Measurements from ENCODE around the gene PTPN14.

DNA sequence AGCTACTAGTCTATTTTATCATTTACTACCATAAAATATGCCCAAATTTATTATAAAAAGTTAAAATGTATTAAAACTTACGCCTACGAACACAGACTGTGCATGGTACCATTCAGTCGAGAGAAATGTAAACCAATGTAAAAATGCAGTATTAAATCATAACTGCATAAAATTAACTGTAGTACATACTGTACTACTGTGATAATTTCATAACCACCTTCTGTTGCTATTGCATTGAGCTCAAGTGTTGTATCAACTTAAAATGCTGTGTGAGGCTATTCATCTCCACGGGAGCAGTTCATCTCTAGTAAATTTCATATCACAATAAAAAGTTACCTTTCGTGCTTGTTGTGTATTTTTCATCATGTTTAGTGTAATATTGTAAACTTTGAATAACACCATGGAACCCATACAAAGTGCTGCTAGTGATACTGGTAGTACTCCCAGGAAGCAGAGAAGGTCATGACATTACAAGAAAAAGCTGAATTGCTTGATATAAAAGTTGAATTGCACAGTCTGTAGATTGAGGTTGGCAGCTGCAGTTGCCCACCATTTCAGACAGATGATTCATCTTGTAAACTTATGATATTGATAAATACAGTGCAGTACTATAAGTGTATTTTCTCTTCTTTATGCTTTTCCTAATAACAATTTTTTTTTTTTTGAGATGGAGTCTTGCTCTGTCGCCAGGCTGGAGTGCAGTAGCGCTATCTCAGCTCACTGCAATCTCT is 32.6 kb upstream of the PTPN14 start:
- TF ChIP-seq, protein P1, sequence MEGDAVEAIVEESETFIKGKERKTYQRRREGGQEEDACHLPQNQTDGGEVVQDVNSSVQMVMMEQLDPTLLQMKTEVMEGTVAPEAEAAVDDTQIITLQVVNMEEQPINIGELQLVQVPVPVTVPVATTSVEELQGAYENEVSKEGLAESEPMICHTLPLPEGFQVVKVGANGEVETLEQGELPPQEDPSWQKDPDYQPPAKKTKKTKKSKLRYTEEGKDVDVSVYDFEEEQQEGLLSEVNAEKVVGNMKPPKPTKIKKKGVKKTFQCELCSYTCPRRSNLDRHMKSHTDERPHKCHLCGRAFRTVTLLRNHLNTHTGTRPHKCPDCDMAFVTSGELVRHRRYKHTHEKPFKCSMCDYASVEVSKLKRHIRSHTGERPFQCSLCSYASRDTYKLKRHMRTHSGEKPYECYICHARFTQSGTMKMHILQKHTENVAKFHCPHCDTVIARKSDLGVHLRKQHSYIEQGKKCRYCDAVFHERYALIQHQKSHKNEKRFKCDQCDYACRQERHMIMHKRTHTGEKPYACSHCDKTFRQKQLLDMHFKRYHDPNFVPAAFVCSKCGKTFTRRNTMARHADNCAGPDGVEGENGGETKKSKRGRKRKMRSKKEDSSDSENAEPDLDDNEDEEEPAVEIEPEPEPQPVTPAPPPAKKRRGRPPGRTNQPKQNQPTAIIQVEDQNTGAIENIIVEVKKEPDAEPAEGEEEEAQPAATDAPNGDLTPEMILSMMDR (IDR thresholded peaks at IDR 0.05; ENCODE audit: low read depth, low read length), result no peak
- no peak for TF ChIP-seq EZH2phosphoT487 (IDR thresholded peaks at IDR 0.05; ENCODE audit: low read depth)
